ENCODE data around the gene KLF17. TPM values are rescaled to one million over a fixed set of nuclear protein-coding genes. Genes with fewer than 3 reads are reported as not detected.

Gene KLF17
- total and polyA plus RNA-seq, 2 of the 8 experiments (the other 6 are each of a cell fraction or from before 2014, with no cell fraction given), result not detected

DNA sequence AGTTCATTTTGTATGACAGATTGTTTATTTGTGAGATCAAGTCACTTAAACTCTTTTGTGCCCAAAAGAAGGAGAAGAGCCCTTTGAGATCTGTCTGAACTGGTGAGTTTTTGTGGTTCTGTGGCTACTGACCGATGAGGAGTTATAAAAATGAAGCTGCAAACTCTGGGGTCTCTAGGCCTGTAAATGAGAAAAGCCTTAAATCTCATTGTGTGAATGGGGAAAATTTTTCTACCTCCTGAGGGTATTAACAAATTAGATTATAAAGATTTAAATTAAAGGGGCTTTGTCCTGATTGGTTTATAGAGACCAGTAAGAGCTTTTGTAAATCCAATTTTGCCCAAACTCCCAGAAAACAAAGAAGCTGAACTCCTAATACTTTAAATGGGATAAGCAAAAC, 9.7 kb upstream of the KLF17 start:
- ChIA-PET POLR2A (ENCODE audit: partially characterized antibody) (no interaction called here), CTCF (ENCODE audit: partially characterized antibody) (interaction anchor here (0.9 to 2.6 kb wide), 3 partner anchors 16 to 108 kb away, joined by 3 to 9 read pairs (median 3); no protein-coding TSS in a partner anchor)
- H2BK20ac ChIP-seq (ENCODE audit: low read length), result no peak overlapping the region
- H2AFZ ChIP-seq (ENCODE audit: low read length), result no peak overlapping the region
- no peak overlapping the region for H3K23ac ChIP-seq (ENCODE audit: insufficient read length)
- WGBS, 2 experiments (ENCODE audit: extremely low coverage in 1 of 2, insufficient coverage in 1 of 2, insufficient read length in 1 of 2, insufficient replicate concordance in 2 of 2, low coverage in 1 of 2, low lambda C conversion rate in 2 of 2, missing lambda C conversion rate in 1 of 2), result 83% methylated on average over 1 of the region's 1 CpG; no CpG with 5 or more reads in 1 of the 2 experiments
- TF ChIP-seq, protein P1, sequence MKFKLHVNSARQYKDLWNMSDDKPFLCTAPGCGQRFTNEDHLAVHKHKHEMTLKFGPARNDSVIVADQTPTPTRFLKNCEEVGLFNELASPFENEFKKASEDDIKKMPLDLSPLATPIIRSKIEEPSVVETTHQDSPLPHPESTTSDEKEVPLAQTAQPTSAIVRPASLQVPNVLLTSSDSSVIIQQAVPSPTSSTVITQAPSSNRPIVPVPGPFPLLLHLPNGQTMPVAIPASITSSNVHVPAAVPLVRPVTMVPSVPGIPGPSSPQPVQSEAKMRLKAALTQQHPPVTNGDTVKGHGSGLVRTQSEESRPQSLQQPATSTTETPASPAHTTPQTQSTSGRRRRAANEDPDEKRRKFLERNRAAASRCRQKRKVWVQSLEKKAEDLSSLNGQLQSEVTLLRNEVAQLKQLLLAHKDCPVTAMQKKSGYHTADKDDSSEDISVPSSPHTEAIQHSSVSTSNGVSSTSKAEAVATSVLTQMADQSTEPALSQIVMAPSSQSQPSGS (IDR thresholded peaks at IDR 0.05; ENCODE audit: low read length), result no peak
- TF ChIP-seq RBBP5 (IDR thresholded peaks at IDR 0.05; ENCODE audit: borderline replicate concordance, low read depth, low read length) (no peak), EP300 (IDR thresholded peaks at IDR 0.05; ENCODE audit: borderline replicate concordance in 1 of 2, low read depth in 2 of 2, low read length in 2 of 2) (no peak), SP1 (IDR thresholded peaks at IDR 0.05; ENCODE audit: low read depth, low read length) (no peak), BACH1 (IDR thresholded peaks at IDR 0.05; ENCODE audit: low read length) (no peak), SIRT6 (IDR thresholded peaks at IDR 0.05; ENCODE audit: low read length) (no peak), EZH2 (IDR thresholded peaks at IDR 0.05; ENCODE audit: low read depth, low read length, severe bottlenecking) (no peak), SP4 (IDR thresholded peaks at IDR 0.05; ENCODE audit: low read length) (no peak), RFX5 (IDR thresholded peaks at IDR 0.05; ENCODE audit: borderline replicate concordance, low read depth, low read length) (no peak)
- no peak overlapping the region for H3K4me2 ChIP-seq (ENCODE audit: insufficient read depth in 1 of 2, low read depth in 2 of 2, low read length in 2 of 2)
- H4K8ac ChIP-seq (ENCODE audit: extremely low read depth, insufficient read depth, low read length), result no peak overlapping the region
- FAIRE-seq (no peak), DNase-seq (ENCODE audit: low read depth in 1 of 2, low spot score in 2 of 2) (no peak)
- H2BK5ac ChIP-seq (ENCODE audit: low read depth, low read length), result no peak overlapping the region
- H3K79me2 ChIP-seq (ENCODE audit: control insufficient read depth in 1 of 2, insufficient read depth in 2 of 2, low read length in 2 of 2), result no peaks in the 10 kb centered on the region
- no peak overlapping the region for H4K5ac ChIP-seq (ENCODE audit: insufficient read length, low read depth, low read length)
- H3K4ac ChIP-seq (replicated peaks; ENCODE audit: insufficient read length, low read depth, low read length), result no peak overlapping the region
- H4K91ac ChIP-seq (replicated peaks; ENCODE audit: insufficient read length, low read length), result no peak overlapping the region
- no peaks in the 10 kb centered on the region for H3K9me3 ChIP-seq (ENCODE audit: insufficient read depth in 2 of 2, low read depth in 1 of 2, low read length in 1 of 2)
- no peaks in the 10 kb centered on the region for H3K4me1 ChIP-seq (replicated peaks in 1 of 4; ENCODE audit: control insufficient read depth in 3 of 4, insufficient read depth in 4 of 4, low read length in 3 of 4)
- H3K27ac ChIP-seq (ENCODE audit: low read depth, low read length), result no peak overlapping the region
- no peak overlapping the region for H3K4me3 ChIP-seq (ENCODE audit: extremely low read depth in 1 of 4, insufficient read depth in 2 of 4, low read depth in 3 of 4, low read length in 4 of 4)
- H3K36me3 ChIP-seq (ENCODE audit: control insufficient read depth in 2 of 4, insufficient read depth in 4 of 4, low read length in 3 of 4), result no peaks in the 10 kb centered on the region
- no peak overlapping the region for H2AK5ac ChIP-seq (ENCODE audit: low read depth, low read length)
- H3K9ac ChIP-seq (replicated peaks in 1 of 4; ENCODE audit: extremely low read depth in 1 of 4, low read depth in 3 of 4, low read length in 3 of 4), result no peak overlapping the region; a peak in 1 of 7 replicates
- H3K14ac ChIP-seq (ENCODE audit: insufficient read length), result no peak overlapping the region
- H3K27me3 ChIP-seq (replicated peaks in 1 of 4; ENCODE audit: control insufficient read depth in 3 of 4, extremely low read depth in 1 of 4, insufficient read depth in 3 of 4, low read length in 3 of 4), result peaks cover 0 to 2% (median 0%) of the 10 kb centered on the region in 4 experiments; a peak in 1 of 7 replicates
- no peaks in the 10 kb centered on the region for H3K79me1 ChIP-seq (ENCODE audit: low read depth, low read length)
- H2BK15ac ChIP-seq (ENCODE audit: low read length), result no peak overlapping the region
- no peak overlapping the region for H2BK12ac ChIP-seq (ENCODE audit: low read depth, low read length)
- H3K18ac ChIP-seq (ENCODE audit: extremely low read depth, low read length), result no peak overlapping the region
- no peak overlapping the region for H3K56ac ChIP-seq (replicated peaks; ENCODE audit: insufficient read length, low read depth, low read length)
- H3K23me2 ChIP-seq (ENCODE audit: low read depth, low read length), result no peaks in the 10 kb centered on the region
- H4K20me1 ChIP-seq (replicated peaks in 1 of 2; ENCODE audit: control insufficient read depth in 1 of 2, insufficient read depth in 2 of 2, low read length in 2 of 2), result no peaks in the 10 kb centered on the region
- no peak overlapping the region for H2BK120ac ChIP-seq (replicated peaks; ENCODE audit: low read depth, low read length)

All from H1 (cell line).